ENCODE data around the gene TTC28. TPM values are rescaled to one million over a fixed set of nuclear protein-coding genes. Genes with fewer than 3 reads are reported as not detected.
"Not testable (repeated sequence)": the region's sequence is repeated elsewhere in the genome, so short reads cannot be mapped to it uniquely, and the experiment has no call there.

The TTC28 gene
- total RNA-seq, 1 donor from 2014 or later, result 1.3 TPM

- DNase-seq (ENCODE audit: low read depth) (peak; percentile 67), FAIRE-seq (peak; percentile 47)
- H3K27me3 ChIP-seq (ENCODE audit: control insufficient read depth, insufficient read depth, low read length), result no peaks in the 10 kb centered on the region
- H3K4me3 ChIP-seq (ENCODE audit: low read depth, low read length), result no peak overlapping the region
- H3K36me3 ChIP-seq (ENCODE audit: control insufficient read depth, insufficient read depth, low read length), result no peaks in the 10 kb centered on the region
- TF ChIP-seq, protein P1, sequence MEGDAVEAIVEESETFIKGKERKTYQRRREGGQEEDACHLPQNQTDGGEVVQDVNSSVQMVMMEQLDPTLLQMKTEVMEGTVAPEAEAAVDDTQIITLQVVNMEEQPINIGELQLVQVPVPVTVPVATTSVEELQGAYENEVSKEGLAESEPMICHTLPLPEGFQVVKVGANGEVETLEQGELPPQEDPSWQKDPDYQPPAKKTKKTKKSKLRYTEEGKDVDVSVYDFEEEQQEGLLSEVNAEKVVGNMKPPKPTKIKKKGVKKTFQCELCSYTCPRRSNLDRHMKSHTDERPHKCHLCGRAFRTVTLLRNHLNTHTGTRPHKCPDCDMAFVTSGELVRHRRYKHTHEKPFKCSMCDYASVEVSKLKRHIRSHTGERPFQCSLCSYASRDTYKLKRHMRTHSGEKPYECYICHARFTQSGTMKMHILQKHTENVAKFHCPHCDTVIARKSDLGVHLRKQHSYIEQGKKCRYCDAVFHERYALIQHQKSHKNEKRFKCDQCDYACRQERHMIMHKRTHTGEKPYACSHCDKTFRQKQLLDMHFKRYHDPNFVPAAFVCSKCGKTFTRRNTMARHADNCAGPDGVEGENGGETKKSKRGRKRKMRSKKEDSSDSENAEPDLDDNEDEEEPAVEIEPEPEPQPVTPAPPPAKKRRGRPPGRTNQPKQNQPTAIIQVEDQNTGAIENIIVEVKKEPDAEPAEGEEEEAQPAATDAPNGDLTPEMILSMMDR (IDR thresholded peaks at IDR 0.05; ENCODE audit: insufficient read depth, low read length, severe bottlenecking), result no peak
Observed at GRCh38 chr22:28075358-28075981, 604.2 kb downstream of the TTC28 start.

GRCh38 chr22:28074526-28074925 is 605.1 kb downstream of the TTC28 start:
- no peak for FAIRE-seq
- Histone ChIP-seq H3K4me3 (ENCODE audit: low read depth, low read length) (no peak overlapping the region), H3K27me3 (ENCODE audit: control insufficient read depth, insufficient read depth, low read length) (no peaks in the 10 kb centered on the region), H3K36me3 (ENCODE audit: control insufficient read depth, insufficient read depth, low read length) (no peaks in the 10 kb centered on the region)
- no peak for DNase-seq (ENCODE audit: low read depth)
- TF ChIP-seq, protein P1 (IDR thresholded peaks at IDR 0.05; ENCODE audit: insufficient read depth, low read length, severe bottlenecking), result no peak

- Histone ChIP-seq H3K4me3 (ENCODE audit: low read depth, low read length) (no peak overlapping the region), H3K27me3 (ENCODE audit: control insufficient read depth, insufficient read depth, low read length) (no peaks in the 10 kb centered on the region), H3K36me3 (ENCODE audit: control insufficient read depth, insufficient read depth, low read length) (no peaks in the 10 kb centered on the region)
- FAIRE-seq (peak; percentile 23), DNase-seq (ENCODE audit: low read depth) (peak; percentile 57)
- TF ChIP-seq, protein P1 (IDR thresholded peaks at IDR 0.05; ENCODE audit: insufficient read depth, low read length, severe bottlenecking), result no peak
Observed at GRCh38 chr22:28072066-28072465, 607.6 kb downstream of the TTC28 start.

- Histone ChIP-seq H3K36me3 (ENCODE audit: control insufficient read depth, insufficient read depth, low read length) (no peaks in the 10 kb centered on the region), H3K27me3 (ENCODE audit: control insufficient read depth, insufficient read depth, low read length) (no peaks in the 10 kb centered on the region), H3K4me3 (ENCODE audit: low read depth, low read length) (no peak overlapping the region)
- FAIRE-seq, result no peak
- TF ChIP-seq, protein P1 (IDR thresholded peaks at IDR 0.05; ENCODE audit: insufficient read depth, low read length, severe bottlenecking), result no peak
- no peak for DNase-seq (ENCODE audit: low read depth)
Observed at GRCh38 chr22:28068826-28069225, 610.8 kb downstream of the TTC28 start.

DNA sequence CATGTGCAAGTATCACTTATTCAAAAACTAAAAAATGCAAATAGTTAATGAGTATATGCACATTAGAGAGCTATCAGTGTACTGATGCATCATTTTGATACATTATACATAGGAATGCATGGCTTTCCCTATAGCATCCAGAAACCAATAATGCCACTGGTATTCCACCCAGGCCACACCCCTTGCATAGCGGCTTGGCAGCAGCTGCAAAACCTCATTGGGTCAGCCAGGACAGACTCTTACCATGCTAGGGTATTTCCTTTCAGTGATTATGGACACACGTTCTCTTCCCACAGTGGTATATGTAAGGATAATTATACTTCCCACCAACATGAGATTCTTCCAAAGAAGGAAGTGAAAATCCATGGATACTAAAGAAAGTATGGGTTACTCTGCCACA is 614.7 kb downstream of the TTC28 start:
- Histone ChIP-seq H3K4me3 (ENCODE audit: low read depth, low read length) (no peak overlapping the region), H3K36me3 (ENCODE audit: control insufficient read depth, insufficient read depth, low read length) (no peaks in the 10 kb centered on the region), H3K27me3 (ENCODE audit: control insufficient read depth, insufficient read depth, low read length) (no peaks in the 10 kb centered on the region)
- FAIRE-seq (no peak), DNase-seq (ENCODE audit: low read depth) (no peak)
- TF ChIP-seq, protein P1 (IDR thresholded peaks at IDR 0.05; ENCODE audit: insufficient read depth, low read length, severe bottlenecking), result no peak

- H3K27me3 ChIP-seq (ENCODE audit: control insufficient read depth, insufficient read depth, low read length), result no peaks in the 10 kb centered on the region
- no peak overlapping the region for H3K4me3 ChIP-seq (ENCODE audit: low read depth, low read length)
- TF ChIP-seq, protein P1 (IDR thresholded peaks at IDR 0.05; ENCODE audit: insufficient read depth, low read length, severe bottlenecking), result no peak
- DNase-seq (ENCODE audit: low read depth) (no peak), FAIRE-seq (no peak)
- no peaks in the 10 kb centered on the region for H3K36me3 ChIP-seq (ENCODE audit: control insufficient read depth, insufficient read depth, low read length)
Observed at GRCh38 chr22:28063656-28064055, 616.0 kb downstream of the TTC28 start.

DNA sequence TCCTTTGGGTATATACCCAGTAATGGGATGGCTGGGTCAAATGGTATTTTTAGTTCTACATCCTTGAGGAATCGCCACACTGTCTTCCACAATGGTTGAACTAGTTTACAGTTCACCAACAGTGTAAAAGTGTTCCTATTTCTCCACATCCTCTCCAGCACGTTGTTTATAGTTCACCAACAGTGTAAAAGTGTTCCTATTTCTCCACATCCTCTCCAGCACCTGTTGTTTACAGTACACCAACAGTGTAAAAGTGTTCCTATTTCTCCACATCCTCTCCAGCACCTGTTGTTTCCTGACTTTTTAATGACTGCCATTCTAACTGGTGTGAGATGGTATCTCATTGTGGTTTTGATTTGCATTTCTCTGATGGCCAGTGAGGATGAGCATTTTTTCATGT is 619.0 kb downstream of the TTC28 start:
- FAIRE-seq, result not testable (repeated sequence)

More for the DNA sequence above, 619.0 kb downstream of the TTC28 start:
- H3K36me3 ChIP-seq (ENCODE audit: control insufficient read depth, insufficient read depth, low read length); H3K4me3 ChIP-seq (ENCODE audit: low read depth, low read length); H3K27me3 ChIP-seq (ENCODE audit: control insufficient read depth, insufficient read depth, low read length); DNase-seq (ENCODE audit: low read depth): not testable (repeated sequence)

All from bronchial epithelial cell (primary cell).